Activated naive CD4-positive, alpha-beta T cell treated with Interleukin-2 at 50 U/mL for 16 hours (primary cell): ENCODE data around the gene EMP2.

Source experiments
- DNase-seq: peaks from one replicate; pipeline ENCODE4 v3.0.0-alpha.2; 2020

Gene EMP2

DNA sequence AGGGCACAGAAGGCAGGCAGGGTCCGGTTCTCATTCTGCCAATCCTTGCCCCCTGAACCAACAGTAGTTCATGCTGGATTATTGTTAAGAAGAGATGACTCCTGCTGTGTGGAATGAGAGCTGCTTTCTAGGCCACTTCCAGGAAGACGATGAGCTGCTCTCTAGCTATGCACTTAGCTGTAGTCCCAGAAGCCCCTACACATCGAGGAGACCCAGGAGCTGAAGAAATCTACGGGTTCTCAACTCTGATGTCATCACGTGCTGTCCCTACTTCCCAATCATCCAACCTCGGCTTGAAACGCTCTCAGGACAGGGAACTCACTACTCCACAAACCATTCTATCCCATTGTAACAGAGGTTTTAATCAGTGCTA is 29.0 kb upstream of the EMP2 start:
- DNase-seq = no peak

- no peak for DNase-seq
Measured at GRCh38 chr16:10608687-10609401, 28.4 kb upstream of the EMP2 start.

- no peak for DNase-seq
Measured at GRCh38 chr16:10607157-10607556, 26.8 kb upstream of the EMP2 start.

- no peak for DNase-seq
Measured at GRCh38 chr16:10606607-10607006, 26.2 kb upstream of the EMP2 start.

GRCh38 chr16:10605636-10606035 is 25.2 kb upstream of the EMP2 start:
- no peak for DNase-seq

- no peak for DNase-seq
Measured at GRCh38 chr16:10601444-10602408, 21.3 kb upstream of the EMP2 start.

GRCh38 chr16:10600782-10601443 is 20.5 kb upstream of the EMP2 start:
- DNase-seq = no peak

- no peak for DNase-seq
Measured at GRCh38 chr16:10599626-10600025, 19.2 kb upstream of the EMP2 start.

DNA sequence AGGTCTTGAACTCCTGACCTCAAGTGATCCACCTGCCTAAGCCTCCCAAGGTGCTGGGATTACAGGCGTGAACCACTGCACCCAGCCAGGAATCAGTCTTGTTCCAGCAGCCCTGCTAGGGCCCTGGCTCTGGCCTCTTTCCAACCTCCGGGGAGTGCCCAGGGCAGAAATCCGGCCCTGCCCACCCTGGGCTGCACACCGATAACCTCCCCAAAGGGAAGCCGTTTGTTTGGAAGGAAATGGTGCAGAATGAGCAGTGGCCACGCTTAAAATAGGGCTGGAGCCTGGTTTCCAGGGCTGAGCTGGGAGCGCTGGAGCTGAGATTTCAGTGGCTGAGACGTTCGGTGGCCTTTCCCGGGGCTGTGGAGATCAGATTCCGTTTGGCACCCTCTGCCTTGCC is 17.8 kb upstream of the EMP2 start:
- DNase-seq = no peak

GRCh38 chr16:10597187-10597601 is 16.8 kb upstream of the EMP2 start:
- no peak for DNase-seq

- DNase-seq = no peak
Measured at GRCh38 chr16:10594312-10594950, 14.0 kb upstream of the EMP2 start.

DNA sequence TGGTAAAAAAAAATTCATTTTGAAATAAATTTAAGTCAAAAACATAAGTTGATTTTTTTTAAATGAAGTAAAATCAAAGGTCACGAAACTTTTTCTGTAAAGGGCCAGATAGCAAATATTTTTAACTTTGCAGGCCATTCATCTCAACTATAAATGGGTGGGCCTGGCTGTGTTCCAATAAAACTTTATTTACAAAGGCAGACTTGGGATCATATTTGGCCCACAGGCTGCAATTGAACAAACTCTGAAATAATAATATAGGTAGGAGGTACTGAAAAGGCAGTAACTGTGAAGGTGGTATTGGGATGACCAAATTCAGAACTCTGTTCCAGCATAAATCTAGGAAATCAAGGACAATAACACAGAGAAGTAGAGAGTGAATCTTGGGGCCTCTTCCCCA is 12.2 kb upstream of the EMP2 start:
- DNase-seq = no peak

DNA sequence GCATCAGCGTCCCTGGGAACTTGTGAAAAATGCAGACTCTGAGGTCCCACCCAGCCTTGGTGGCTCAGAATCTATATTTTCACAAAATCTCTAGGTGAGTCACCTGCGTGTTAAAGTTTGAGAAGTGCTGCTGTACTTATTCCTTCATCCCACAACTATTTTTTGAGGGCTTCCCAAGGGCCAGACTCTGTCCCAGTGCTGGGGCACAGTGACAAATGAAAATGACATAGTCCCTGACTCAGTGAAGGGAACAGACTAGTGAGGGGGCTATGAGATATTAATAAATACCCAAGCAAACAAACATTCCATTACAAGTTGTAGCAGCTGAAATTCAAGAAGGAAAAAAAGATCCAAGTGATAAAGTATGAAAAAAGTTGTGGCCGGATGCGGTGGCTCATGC is 9.9 kb upstream of the EMP2 start:
- no peak for DNase-seq

DNA sequence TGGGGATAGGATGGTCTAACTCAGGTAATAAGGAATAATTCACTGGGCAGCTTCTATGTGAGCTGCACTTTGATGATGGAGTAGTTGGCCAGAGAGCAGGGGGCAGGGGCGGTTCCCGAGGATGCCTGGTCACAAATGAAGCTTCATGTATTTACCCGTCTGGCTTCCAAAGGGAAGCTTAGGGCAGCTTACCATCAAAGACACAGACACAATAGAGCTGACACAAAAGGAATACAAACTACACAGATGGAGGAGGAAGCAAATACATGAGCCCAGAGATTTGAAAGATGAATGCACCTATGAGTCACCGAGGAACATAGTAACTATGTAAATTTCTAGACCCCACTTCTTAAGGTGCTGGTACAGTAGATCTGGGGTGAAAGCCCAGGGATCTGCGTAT is 8.7 kb upstream of the EMP2 start:
- DNase-seq = no peak

DNA sequence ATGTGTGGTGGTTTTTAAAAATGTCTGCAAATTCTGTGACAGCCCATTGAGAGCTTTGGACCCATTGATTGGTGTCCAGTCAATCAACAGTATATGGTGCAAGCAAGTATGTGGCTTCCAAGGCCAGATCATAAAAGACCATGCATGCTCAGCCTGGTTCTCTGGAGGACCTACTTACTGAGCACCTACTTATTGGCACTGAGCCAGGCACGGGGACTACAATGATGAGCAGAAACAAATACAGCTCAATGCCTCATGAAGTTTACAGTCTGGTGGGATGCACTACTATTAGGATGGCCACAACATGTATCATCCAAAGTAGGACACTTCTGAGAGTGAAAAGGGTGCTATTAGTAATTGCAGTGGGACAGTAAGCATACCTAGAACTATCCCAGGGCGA is 7.2 kb upstream of the EMP2 start:
- no peak for DNase-seq

- no peak for DNase-seq
Measured at GRCh38 chr16:10584981-10585438, 4.6 kb upstream of the EMP2 start.

DNA sequence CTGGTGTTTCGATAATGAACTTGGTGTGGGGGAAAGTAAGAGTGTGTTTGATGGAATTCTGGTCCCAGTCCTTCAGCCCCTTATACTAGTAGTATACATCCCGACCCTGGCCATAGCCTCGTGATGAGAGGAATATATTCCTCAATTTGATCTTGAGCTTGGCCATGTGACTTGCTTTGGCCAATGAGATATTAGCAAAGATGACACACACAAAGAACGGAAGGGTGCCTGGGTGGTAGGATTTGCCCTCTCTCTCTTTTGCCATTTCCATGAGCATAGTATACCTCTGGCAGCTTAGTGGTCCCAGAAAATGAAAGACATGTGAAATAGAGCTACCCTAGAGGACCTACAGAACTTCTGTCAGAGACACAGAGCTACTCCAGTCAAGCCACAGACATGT is 2.9 kb upstream of the EMP2 start:
- no peak for DNase-seq

- DNase-seq = no peak
Measured at GRCh38 chr16:10581507-10581906, 1.1 kb upstream of the EMP2 start.

- DNase-seq = no peak
Measured at GRCh38 chr16:10580883-10581247, 467 bp upstream of the EMP2 start.

DNA sequence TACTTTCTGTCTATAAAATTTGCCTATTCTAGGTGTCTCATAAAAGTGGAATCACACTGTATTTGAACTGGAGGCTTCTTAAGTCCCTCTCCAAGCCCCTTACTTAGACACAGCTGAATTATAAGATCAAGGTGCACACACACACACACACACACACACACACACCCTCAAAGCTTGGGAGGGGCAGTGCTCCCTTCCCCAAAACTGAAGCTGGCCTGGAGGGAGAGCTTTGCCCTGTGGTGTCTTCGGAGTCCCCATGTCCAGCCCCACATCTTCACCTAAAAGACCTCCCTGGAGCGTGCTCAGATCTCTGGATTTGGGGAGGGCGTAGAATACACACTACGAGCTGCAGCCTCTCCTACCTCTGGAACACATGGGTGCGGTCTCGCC is 828 bp downstream of the EMP2 start:
- no peak for DNase-seq

GRCh38 chr16:10578474-10579316 is 1.7 kb downstream of the EMP2 start:
- no peak for DNase-seq
